Osteocyte (in vitro differentiated cells): Measurements from ENCODE around the gene COQ8B. TPM values are rescaled to one million over a fixed set of nuclear protein-coding genes. Genes with fewer than 3 reads are reported as not detected.
A peak's percentile ranks its signal among the peaks of the same experiment; 100 is the strongest.

Experiments used
- DNase-seq: peaks from one replicate; pipeline ENCODE4 v3.0.0; 2021; ENCODE audit warnings: mixed read lengths; ENCODE audit not compliant: unreplicated experiment; ENCODE audit errors: extremely low spot score
- H3K27ac Mint-ChIP-seq: one replicate; pipeline ENCODE4 v1.8.0; 2021; ENCODE audit warnings: mild to moderate bottlenecking, mixed read lengths; ENCODE audit not compliant: unreplicated experiment
- H3K27me3 Mint-ChIP-seq: one replicate; pipeline ENCODE4 v1.8.0; 2021; ENCODE audit warnings: mixed read lengths; ENCODE audit not compliant: unreplicated experiment
- H3K36me3 Mint-ChIP-seq: one replicate; pipeline ENCODE4 v1.8.0; 2021; ENCODE audit warnings: mixed read lengths; ENCODE audit not compliant: unreplicated experiment
- H3K4me1 Mint-ChIP-seq: one replicate; pipeline ENCODE4 v1.8.0; 2021; ENCODE audit warnings: mixed read lengths; ENCODE audit not compliant: unreplicated experiment
- H3K4me3 Mint-ChIP-seq: one replicate; pipeline ENCODE4 v1.8.0; 2021; ENCODE audit warnings: mild to moderate bottlenecking, moderate library complexity, mixed read lengths; ENCODE audit not compliant: unreplicated experiment
- H3K9me3 Mint-ChIP-seq: one replicate; pipeline ENCODE4 v1.8.0; 2021; ENCODE audit warnings: mixed read lengths; ENCODE audit not compliant: unreplicated experiment
- CTCF ChIP-seq: fragments of 200-600 bp; sonication (generic); IDR thresholded peaks from 2 replicates; pipeline ENCODE4 v1.5.0; 2021; ENCODE audit warnings: antibody characterized with exemption, mild to moderate bottlenecking, moderate library complexity
- total RNA-seq: library from RNA; stranded (reverse); gene quantifications from 2 replicates; pipeline ENCODE4 v1.2.1, GENCODE V29; 2021

Gene COQ8B
- total RNA-seq, 1 donor from 2014 or later, result 42.0 TPM

GRCh38 chr19:40693896-40694295 is 22.8 kb downstream of the COQ8B start:
- H3K4me1 Mint-ChIP-seq, result peaks cover 6% of the 10 kb centered on the region
- no peak for DNase-seq
- no peak overlapping the region for H3K4me3 Mint-ChIP-seq
- no peak for TF ChIP-seq CTCF
- H3K27ac Mint-ChIP-seq, result no peak overlapping the region
- no peaks in the 10 kb centered on the region for H3K9me3 Mint-ChIP-seq
- H3K27me3 Mint-ChIP-seq, result no peaks in the 10 kb centered on the region
- H3K36me3 Mint-ChIP-seq, result peaks cover 2% of the 10 kb centered on the region

- Mint-ChIP-seq H3K4me1 (peaks cover 6% of the 10 kb centered on the region), H3K36me3 (peaks cover 2% of the 10 kb centered on the region), H3K4me3 (no peak overlapping the region), H3K27me3 (no peaks in the 10 kb centered on the region), H3K9me3 (no peaks in the 10 kb centered on the region), H3K27ac (no peak overlapping the region)
- TF ChIP-seq CTCF, result no peak
- DNase-seq, result no peak
Measured at GRCh38 chr19:40693150-40693788, 23.4 kb downstream of the COQ8B start.

- H3K4me1 Mint-ChIP-seq, result peaks cover 6% of the 10 kb centered on the region
- H3K4me3 Mint-ChIP-seq, result no peak overlapping the region
- no peak for TF ChIP-seq CTCF
- no peaks in the 10 kb centered on the region for H3K27me3 Mint-ChIP-seq
- no peaks in the 10 kb centered on the region for H3K36me3 Mint-ChIP-seq
- H3K27ac Mint-ChIP-seq, result peak overlapping the region; percentile 13
- no peak for DNase-seq
- no peaks in the 10 kb centered on the region for H3K9me3 Mint-ChIP-seq
Measured at GRCh38 chr19:40692212-40692551, 24.5 kb downstream of the COQ8B start.

GRCh38 chr19:40691421-40692211 is 25.1 kb downstream of the COQ8B start:
- no peak overlapping the region for H3K4me3 Mint-ChIP-seq
- H3K4me1 Mint-ChIP-seq, result peaks cover 6% of the 10 kb centered on the region
- no peaks in the 10 kb centered on the region for H3K9me3 Mint-ChIP-seq
- no peak for DNase-seq
- TF ChIP-seq CTCF, result no peak
- no peaks in the 10 kb centered on the region for H3K27me3 Mint-ChIP-seq
- peak overlapping the region; percentile 98 for H3K27ac Mint-ChIP-seq
- no peaks in the 10 kb centered on the region for H3K36me3 Mint-ChIP-seq

GRCh38 chr19:40690693-40691420 is 25.8 kb downstream of the COQ8B start:
- peaks cover 6% of the 10 kb centered on the region for H3K4me1 Mint-ChIP-seq
- H3K4me3 Mint-ChIP-seq, result peak overlapping the region; percentile 84
- no peaks in the 10 kb centered on the region for H3K27me3 Mint-ChIP-seq
- H3K36me3 Mint-ChIP-seq, result peaks cover 4% of the 10 kb centered on the region
- H3K27ac Mint-ChIP-seq, result peak overlapping the region; percentile 98
- no peaks in the 10 kb centered on the region for H3K9me3 Mint-ChIP-seq
- DNase-seq, result peak; percentile 96
- TF ChIP-seq CTCF, result no peak
